GM12878 (cell line): ENCODE data around the gene CCP110. TPM values are rescaled to one million over a fixed set of nuclear protein-coding genes. Genes with fewer than 3 reads are reported as not detected.

Source experiments
- ATAC-seq: fragments of 200-7000 bp; cut with Tn5 transposase; 3 replicates; pipeline ENCODE4 v1.9.1; 2020; ENCODE audit warnings: mild to moderate bottlenecking, moderate library complexity
- BruUV-seq: library from RNA; stranded (reverse); fragments of 400-500 nt; replicated peaks from 2 replicates; lab custom pipeline; 2021; lab: Mats Ljungman, UMichigan
- CTCF ChIA-PET: fragments of 300-600 bp; sonication (Branson Sonifier 250); formaldehyde crosslinking; extraction: SDS; loops from one replicate; lab custom pipeline; 2021; ENCODE audit warnings: inconsistent platforms; lab: Yijun Ruan, JAX
- POLR2A ChIA-PET: fragments of 350-600 bp; formaldehyde crosslinking; extraction: SDS; loops from one replicate; lab custom pipeline; 2021; ENCODE audit warnings: inconsistent platforms; lab: Charles Lee
- RAD21 ChIA-PET: fragments of 300-600 bp; sonication (Branson Sonifier 250); formaldehyde crosslinking; loops from one replicate; lab custom pipeline; 2023; ENCODE audit warnings: antibody characterized with exemption; ENCODE audit not compliant: unreplicated experiment; lab: Charles Lee
- SMC1A ChIA-PET: fragments of 300-600 bp; sonication (Branson Sonifier 250); formaldehyde crosslinking; loops from one replicate; lab custom pipeline; 2023; ENCODE audit not compliant: unreplicated experiment, uncharacterized antibody; lab: Charles Lee
- DNase-seq: peaks from one replicate; pipeline ENCODE4 v3.0.0-alpha.2; 2011; ENCODE audit warnings: low read depth, low spot score
- FAIRE-seq: peaks from 3 replicates; lab custom pipeline; 2011; peaks lifted over from hg19 to GRCh38; lab: Jason Lieb, UNC
- H2AFZ ChIP-seq: 2 replicates; pipeline ENCODE4 v1.6.0; 2011; ENCODE audit warnings: low read depth, low read length, control low read depth; ENCODE audit not compliant: control insufficient read depth
- H3K27ac ChIP-seq: 2 replicates; pipeline ENCODE4 v1.5.1; 2011; ENCODE audit warnings: control low read depth; ENCODE audit not compliant: control insufficient read depth, insufficient read depth
- H3K27me3 ChIP-seq, 2 experiments: replicated peaks in 1 of 2; 2 replicates each; pipeline versions ENCODE4 v1.6.0 to v1.6.1; 2011; ENCODE audit warnings: low read length in 1 of 2; ENCODE audit not compliant: control insufficient read depth in 2 of 2, insufficient read depth in 2 of 2
- H3K36me3 ChIP-seq, 2 experiments: 2 replicates each; pipeline ENCODE4 v1.5.1; 2011; ENCODE audit warnings: low read length in 1 of 2; ENCODE audit not compliant: control insufficient read depth in 2 of 2, insufficient read depth in 2 of 2
- H3K4me1 ChIP-seq: 2 replicates; pipeline ENCODE4 v1.6.1; 2011; ENCODE audit warnings: mild to moderate bottlenecking, low read length, moderate library complexity, mixed read lengths; ENCODE audit not compliant: control insufficient read depth, insufficient read depth
- H3K4me2 ChIP-seq: 2 replicates; pipeline ENCODE4 v1.6.0; 2011; ENCODE audit warnings: control low read depth; ENCODE audit not compliant: control insufficient read depth, insufficient read depth
- H3K4me3 ChIP-seq: fragments of 200-600 bp; sonication (generic); 2 replicates; pipeline ENCODE4 v1.5.1; 2016
- H3K79me2 ChIP-seq: 2 replicates; pipeline ENCODE4 v1.6.0; 2011; ENCODE audit warnings: low read length; ENCODE audit not compliant: control insufficient read depth, insufficient read depth
- H3K9ac ChIP-seq: 2 replicates; pipeline ENCODE4 v1.8.0; 2011; ENCODE audit warnings: low read length, control low read depth, mixed read lengths; ENCODE audit not compliant: control insufficient read depth, insufficient read depth
- H3K9me3 ChIP-seq: replicated peaks from 3 replicates; pipeline ENCODE4 v1.5.1; 2011; ENCODE audit warnings: mild to moderate bottlenecking, low read length; ENCODE audit not compliant: control insufficient read depth, insufficient read depth
- H4K20me1 ChIP-seq: 2 replicates; pipeline ENCODE4 v1.6.0; 2011; ENCODE audit not compliant: control insufficient read depth, insufficient read depth
- CEBPB ChIP-seq, 2 experiments: fragments of 150-350 bp in 1 of 2; IDR thresholded peaks; 2 replicates each; pipeline ENCODE4 v1.6.1; 2012 to 2014; ENCODE audit warnings: low read depth in 2 of 2, low read length in 2 of 2, borderline replicate concordance in 1 of 2, inconsistent platforms in 1 of 2
- CREB1 ChIP-seq: IDR thresholded peaks from 2 replicates; pipeline ENCODE4 v1.6.1; 2012; ENCODE audit warnings: low read depth, mild to moderate bottlenecking, inconsistent platforms
- JUNB ChIP-seq: IDR thresholded peaks from 2 replicates; pipeline ENCODE4 v1.6.1; 2016; ENCODE audit warnings: antibody characterized with exemption, mild to moderate bottlenecking
- PBX3 ChIP-seq: IDR thresholded peaks from 2 replicates; pipeline ENCODE4 v1.6.1; 2011; ENCODE audit warnings: mild to moderate bottlenecking, low read depth, low read length, moderate library complexity; ENCODE audit not compliant: insufficient replicate concordance
- SKIL ChIP-seq: fragments of 450-650 bp; IDR thresholded peaks from 2 replicates; pipeline ENCODE4 v1.6.1; 2017; ENCODE audit warnings: mild to moderate bottlenecking, low read depth, inconsistent platforms; ENCODE audit not compliant: poor library complexity, severe bottlenecking
- SMC3 ChIP-seq: IDR thresholded peaks from 2 replicates; pipeline ENCODE4 v1.6.1; 2011; ENCODE audit warnings: low read length, improper control_type of control experiment, borderline replicate concordance
- TCF7 ChIP-seq: IDR thresholded peaks from 2 replicates; pipeline ENCODE4 v1.6.1; 2014; ENCODE audit warnings: antibody characterized with exemption, borderline replicate concordance
- YBX1 ChIP-seq: fragments of 450-650 bp; IDR thresholded peaks from 2 replicates; pipeline ENCODE4 v1.6.1; 2016; ENCODE audit warnings: antibody characterized with exemption
- ZNF207 ChIP-seq: fragments of 450-650 bp; IDR thresholded peaks from 2 replicates; pipeline ENCODE4 v1.6.1; 2014; ENCODE audit warnings: antibody characterized with exemption, mild to moderate bottlenecking, borderline replicate concordance
- ZNF274 ChIP-seq: IDR thresholded peaks from one replicate; pipeline ENCODE4 v1.8.0; 2011; ENCODE audit not compliant: insufficient read length, insufficient read depth
- WGBS: methylation state at CpG from one replicate; pipeline ENCODE4 v1.1.6; 2016; ENCODE audit warnings: low lambda C conversion rate; ENCODE audit not compliant: insufficient replicate concordance, insufficient coverage; ENCODE audit errors: missing lambda C conversion rate; 5-methylcytosine and 5-hydroxymethylcytosine counted together
- in situ Hi-C: fragments of 300-500 bp; cut with MboI; formaldehyde crosslinking; loops from 9 replicates; pipeline ENCODE4 v1.14.3; 2018; ENCODE audit warnings: mixed read lengths
- intact Hi-C: fragments of 100-400 bp; cut with micrococcal nuclease; formaldehyde crosslinking; loops from one replicate; pipeline ENCODE4 v1.14.2; 2022; ENCODE audit not compliant: unreplicated experiment
- polyA plus RNA-seq, 11 experiments: library from polyadenylated mRNA; depleted of rRNA in 4 of 11; unstranded in 6 of 11; stranded (reverse) in 5 of 11; fragments of >200 nt; fragmentation: Nextera tagmentation in 4 of 11; fragmentation: Illumina TruSeq in 1 of 11; extraction: Ambion mirVana in 4 of 11; extraction: Trizol in 1 of 11; gene quantifications; 1 replicate in 1 of 11; 2 replicates in 10 of 11; pipeline versions ENCODE4 v1.2.1 to v1.2.3, GENCODE V29; 2011 to 2016; ENCODE audit warnings: inconsistent platforms in 2 of 11, missing spikeins in 2 of 11, low read depth in 1 of 11
- total RNA-seq, 4 experiments: library from RNA; depleted of rRNA in 3 of 4; stranded (reverse); fragments of >200 nt in 3 of 4; fragmentation: Illumina TruSeq in 1 of 4; extraction: Trizol in 1 of 4; gene quantifications; 2 replicates each; pipeline versions ENCODE4 v1.2.1 to v1.2.3, GENCODE V29; 2013 to 2021

CCP110 gene
- total and polyA plus RNA-seq, 10 of the 15 experiments (the other 5 are each of a cell fraction or from before 2014, with no cell fraction given) = 6.4 to 38.1 (median 26.7) TPM

GRCh38 chr16:19485611-19486010, 38.1 kb upstream of the CCP110 start:
- ChIA-PET SMC1A (no interaction called here), POLR2A (no interaction called here), RAD21 (no interaction called here), CTCF (no interaction called here)
- DNase-seq (no peak), ATAC-seq (no peak), FAIRE-seq (no peak)
- Histone ChIP-seq H3K4me1 (no peaks in the 10 kb centered on the region), H3K9me3 (no peaks in the 10 kb centered on the region), H3K4me3 (no peak overlapping the region), H2AFZ (no peak overlapping the region), H3K27me3 (no peaks in the 10 kb centered on the region), H4K20me1 (no peaks in the 10 kb centered on the region), H3K79me2 (no peaks in the 10 kb centered on the region), H3K9ac (no peak overlapping the region), H3K4me2 (no peak overlapping the region), H3K27ac (no peak overlapping the region), H3K36me3 (no peaks in the 10 kb centered on the region)
- intact Hi-C loops = no loop called here
- 50% methylated on average over 5 of the region's 5 CpGs for WGBS
- TF ChIP-seq CREB1 (no peak), ZNF274 (no peak)
- in situ Hi-C loops = no loop called here
- BruUV-seq = no TSS peak

- Histone ChIP-seq H3K4me2 (no peak overlapping the region), H2AFZ (no peak overlapping the region), H3K9me3 (no peaks in the 10 kb centered on the region), H3K27ac (no peak overlapping the region), H3K4me1 (no peaks in the 10 kb centered on the region), H3K36me3 (no peaks in the 10 kb centered on the region), H4K20me1 (no peaks in the 10 kb centered on the region), H3K9ac (no peak overlapping the region), H3K27me3 (no peaks in the 10 kb centered on the region), H3K4me3 (no peak overlapping the region), H3K79me2 (no peaks in the 10 kb centered on the region)
- ATAC-seq (no peak), FAIRE-seq (no peak), DNase-seq (no peak)
- intact Hi-C loops (no loop called here), in situ Hi-C loops (no loop called here)
- CTCF ChIA-PET = no interaction called here
- SMC1A ChIA-PET = no interaction called here
- WGBS = 25% methylated on average over 4 of the region's 4 CpGs
- POLR2A ChIA-PET = no interaction called here
- TF ChIP-seq CEBPB (IDR thresholded peaks at IDR 0.05; ENCODE audit: borderline replicate concordance in 1 of 2, low read depth in 2 of 2, low read length in 2 of 2) (no peak), ZNF207 (no peak), SKIL (no peak), PBX3 (no peak), YBX1 (no peak), SMC3 (no peak), TCF7 (no peak), JUNB (no peak)
- RAD21 ChIA-PET = no interaction called here
- no TSS peak for BruUV-seq
Measured at GRCh38 chr16:19486051-19486450, 37.7 kb upstream of the CCP110 start.
